Measurements from ENCODE around the gene PRND. TPM values are rescaled to one million over a fixed set of nuclear protein-coding genes. Genes with fewer than 3 reads are reported as not detected.

The PRND gene
- total and polyA plus RNA-seq, 2 of the 13 experiments (the other 11 are each of a cell fraction or from before 2014, with no cell fraction given): not detected

DNA sequence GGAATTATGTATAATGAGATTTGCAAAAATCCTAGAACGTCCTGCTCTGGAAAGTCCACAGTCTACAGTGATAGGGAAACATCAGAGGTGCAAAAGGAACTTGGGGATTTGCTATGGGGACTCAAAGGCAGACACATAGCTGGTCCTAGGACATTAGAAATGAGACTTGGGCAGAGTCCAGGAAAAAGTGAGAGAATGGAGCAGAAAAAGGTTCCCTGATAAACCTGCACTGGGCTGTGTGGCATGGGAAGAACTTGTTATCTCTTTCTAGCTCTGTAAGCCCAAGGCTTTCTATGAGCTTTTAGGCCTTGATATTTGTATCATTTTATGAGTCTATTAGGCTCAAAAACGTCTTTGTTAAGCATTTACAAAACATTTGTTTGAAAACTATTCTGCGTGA lies 15.2 kb downstream of the PRND start:
- H4K20me1 ChIP-seq (ENCODE audit: insufficient read depth, low read length): no peaks in the 10 kb centered on the region
- intact Hi-C loops (cut with micrococcal nuclease; ENCODE audit: unreplicated experiment): no loop called here
- DNase-seq (ENCODE audit: low spot score) (no peak), FAIRE-seq (no peak), ATAC-seq (no peak)
- no peak overlapping the region for H3K4me2 ChIP-seq (ENCODE audit: low read depth, low read length)
- H3K9ac ChIP-seq (ENCODE audit: insufficient read depth, low read depth, low read length): no peak overlapping the region
- H3K4me3 ChIP-seq (replicated peaks in 1 of 3; ENCODE audit: insufficient read depth in 1 of 3, low read depth in 2 of 3, low read length in 3 of 3): no peak overlapping the region
- no peaks in the 10 kb centered on the region for H3K9me3 ChIP-seq (ENCODE audit: low read length)
- ChIA-PET CTCF (ENCODE audit: low intra/inter-chr PET ratio, low total read pairs) (no interaction called here), POLR2A (no interaction called here)
- no peak overlapping the region for H2AFZ ChIP-seq (ENCODE audit: low read length)
- WGBS (ENCODE audit: low lambda C conversion rate): 26% methylated on average over 3 of the region's 3 CpGs
- H3K27ac ChIP-seq (ENCODE audit: extremely low read length, insufficient read depth, low read length): no peak overlapping the region
- peaks cover 1 to 17% of the 10 kb centered on the region in 2 experiments; a peak in 3 of 5 replicates for H3K27me3 ChIP-seq (ENCODE audit: control insufficient read depth in 1 of 2, insufficient read depth in 2 of 2, low read length in 2 of 2)
- in situ Hi-C loops (cut with HindIII; ENCODE audit: extremely low pct_ligation_motif_present, low pct_unique_long_range_greater_than_20kb): no loop called here
- H3K4me1 ChIP-seq (ENCODE audit: insufficient read depth, low read length): no peaks in the 10 kb centered on the region
- no peaks in the 10 kb centered on the region for H3K79me2 ChIP-seq (ENCODE audit: insufficient read depth, low read length)
- BruUV-seq (replicated peaks): no TSS peak
- H3K36me3 ChIP-seq (replicated peaks in 1 of 2; ENCODE audit: control insufficient read depth in 1 of 2, insufficient read depth in 2 of 2, low read length in 2 of 2): no peaks in the 10 kb centered on the region
- TF ChIP-seq RCOR2 (CRISPR knock-in tag; IDR thresholded peaks at IDR 0.05) (no peak), PCBP1 (IDR thresholded peaks at IDR 0.05; ENCODE audit: borderline replicate concordance, low read depth, low read length) (no peak), ZNF777 (CRISPR knock-in tag; IDR thresholded peaks at IDR 0.05) (no peak), TCF12 (IDR thresholded peaks at IDR 0.05) (no peak), TCF12 (CRISPR knock-in tag; IDR thresholded peaks at IDR 0.05) (no peak), XRCC5 (optimal IDR thresholded peaks at IDR 0.05; ENCODE audit: low read length) (no peak), NFKB2 (CRISPR knock-in tag; IDR thresholded peaks at IDR 0.05; ENCODE audit: borderline replicate concordance) (no peak), ZNF232 (CRISPR knock-in tag; IDR thresholded peaks at IDR 0.05; ENCODE audit: borderline replicate concordance) (no peak), MTF2 (CRISPR knock-in tag; IDR thresholded peaks at IDR 0.05; ENCODE audit: borderline replicate concordance) (no peak), SMYD3 (CRISPR knock-in tag; IDR thresholded peaks at IDR 0.05) (no peak), TOPORS (CRISPR knock-in tag; IDR thresholded peaks at IDR 0.05) (no peak), ZFP90 (CRISPR knock-in tag; IDR thresholded peaks at IDR 0.05; ENCODE audit: borderline replicate concordance) (no peak)
- TF ChIP-seq, protein P1, sequence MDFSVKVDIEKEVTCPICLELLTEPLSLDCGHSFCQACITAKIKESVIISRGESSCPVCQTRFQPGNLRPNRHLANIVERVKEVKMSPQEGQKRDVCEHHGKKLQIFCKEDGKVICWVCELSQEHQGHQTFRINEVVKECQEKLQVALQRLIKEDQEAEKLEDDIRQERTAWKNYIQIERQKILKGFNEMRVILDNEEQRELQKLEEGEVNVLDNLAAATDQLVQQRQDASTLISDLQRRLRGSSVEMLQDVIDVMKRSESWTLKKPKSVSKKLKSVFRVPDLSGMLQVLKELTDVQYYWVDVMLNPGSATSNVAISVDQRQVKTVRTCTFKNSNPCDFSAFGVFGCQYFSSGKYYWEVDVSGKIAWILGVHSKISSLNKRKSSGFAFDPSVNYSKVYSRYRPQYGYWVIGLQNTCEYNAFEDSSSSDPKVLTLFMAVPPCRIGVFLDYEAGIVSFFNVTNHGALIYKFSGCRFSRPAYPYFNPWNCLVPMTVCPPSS (IDR thresholded peaks at IDR 0.05): no peak
- TF ChIP-seq, protein P2, sequence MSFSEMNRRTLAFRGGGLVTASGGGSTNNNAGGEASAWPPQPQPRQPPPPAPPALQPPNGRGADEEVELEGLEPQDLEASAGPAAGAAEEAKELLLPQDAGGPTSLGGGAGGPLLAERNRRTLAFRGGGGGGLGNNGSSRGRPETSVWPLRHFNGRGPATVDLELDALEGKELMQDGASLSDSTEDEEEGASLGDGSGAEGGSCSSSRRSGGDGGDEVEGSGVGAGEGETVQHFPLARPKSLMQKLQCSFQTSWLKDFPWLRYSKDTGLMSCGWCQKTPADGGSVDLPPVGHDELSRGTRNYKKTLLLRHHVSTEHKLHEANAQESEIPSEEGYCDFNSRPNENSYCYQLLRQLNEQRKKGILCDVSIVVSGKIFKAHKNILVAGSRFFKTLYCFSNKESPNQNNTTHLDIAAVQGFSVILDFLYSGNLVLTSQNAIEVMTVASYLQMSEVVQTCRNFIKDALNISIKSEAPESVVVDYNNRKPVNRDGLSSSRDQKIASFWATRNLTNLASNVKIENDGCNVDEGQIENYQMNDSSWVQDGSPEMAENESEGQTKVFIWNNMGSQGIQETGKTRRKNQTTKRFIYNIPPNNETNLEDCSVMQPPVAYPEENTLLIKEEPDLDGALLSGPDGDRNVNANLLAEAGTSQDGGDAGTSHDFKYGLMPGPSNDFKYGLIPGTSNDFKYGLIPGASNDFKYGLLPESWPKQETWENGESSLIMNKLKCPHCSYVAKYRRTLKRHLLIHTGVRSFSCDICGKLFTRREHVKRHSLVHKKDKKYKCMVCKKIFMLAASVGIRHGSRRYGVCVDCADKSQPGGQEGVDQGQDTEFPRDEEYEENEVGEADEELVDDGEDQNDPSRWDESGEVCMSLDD (CRISPR knock-in tag; IDR thresholded peaks at IDR 0.05; ENCODE audit: borderline replicate concordance): no peak
- TF ChIP-seq, protein P3, sequence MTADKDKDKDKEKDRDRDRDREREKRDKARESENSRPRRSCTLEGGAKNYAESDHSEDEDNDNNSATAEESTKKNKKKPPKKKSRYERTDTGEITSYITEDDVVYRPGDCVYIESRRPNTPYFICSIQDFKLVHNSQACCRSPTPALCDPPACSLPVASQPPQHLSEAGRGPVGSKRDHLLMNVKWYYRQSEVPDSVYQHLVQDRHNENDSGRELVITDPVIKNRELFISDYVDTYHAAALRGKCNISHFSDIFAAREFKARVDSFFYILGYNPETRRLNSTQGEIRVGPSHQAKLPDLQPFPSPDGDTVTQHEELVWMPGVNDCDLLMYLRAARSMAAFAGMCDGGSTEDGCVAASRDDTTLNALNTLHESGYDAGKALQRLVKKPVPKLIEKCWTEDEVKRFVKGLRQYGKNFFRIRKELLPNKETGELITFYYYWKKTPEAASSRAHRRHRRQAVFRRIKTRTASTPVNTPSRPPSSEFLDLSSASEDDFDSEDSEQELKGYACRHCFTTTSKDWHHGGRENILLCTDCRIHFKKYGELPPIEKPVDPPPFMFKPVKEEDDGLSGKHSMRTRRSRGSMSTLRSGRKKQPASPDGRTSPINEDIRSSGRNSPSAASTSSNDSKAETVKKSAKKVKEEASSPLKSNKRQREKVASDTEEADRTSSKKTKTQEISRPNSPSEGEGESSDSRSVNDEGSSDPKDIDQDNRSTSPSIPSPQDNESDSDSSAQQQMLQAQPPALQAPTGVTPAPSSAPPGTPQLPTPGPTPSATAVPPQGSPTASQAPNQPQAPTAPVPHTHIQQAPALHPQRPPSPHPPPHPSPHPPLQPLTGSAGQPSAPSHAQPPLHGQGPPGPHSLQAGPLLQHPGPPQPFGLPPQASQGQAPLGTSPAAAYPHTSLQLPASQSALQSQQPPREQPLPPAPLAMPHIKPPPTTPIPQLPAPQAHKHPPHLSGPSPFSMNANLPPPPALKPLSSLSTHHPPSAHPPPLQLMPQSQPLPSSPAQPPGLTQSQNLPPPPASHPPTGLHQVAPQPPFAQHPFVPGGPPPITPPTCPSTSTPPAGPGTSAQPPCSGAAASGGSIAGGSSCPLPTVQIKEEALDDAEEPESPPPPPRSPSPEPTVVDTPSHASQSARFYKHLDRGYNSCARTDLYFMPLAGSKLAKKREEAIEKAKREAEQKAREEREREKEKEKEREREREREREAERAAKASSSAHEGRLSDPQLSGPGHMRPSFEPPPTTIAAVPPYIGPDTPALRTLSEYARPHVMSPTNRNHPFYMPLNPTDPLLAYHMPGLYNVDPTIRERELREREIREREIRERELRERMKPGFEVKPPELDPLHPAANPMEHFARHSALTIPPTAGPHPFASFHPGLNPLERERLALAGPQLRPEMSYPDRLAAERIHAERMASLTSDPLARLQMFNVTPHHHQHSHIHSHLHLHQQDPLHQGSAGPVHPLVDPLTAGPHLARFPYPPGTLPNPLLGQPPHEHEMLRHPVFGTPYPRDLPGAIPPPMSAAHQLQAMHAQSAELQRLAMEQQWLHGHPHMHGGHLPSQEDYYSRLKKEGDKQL (CRISPR knock-in tag; IDR thresholded peaks at IDR 0.05; ENCODE audit: low read depth): no peak

Data from HepG2 (cell line).